HG02610 (cell line): ENCODE data around the gene OR7C1.
"Not testable (repeated sequence)": the region's sequence is repeated elsewhere in the genome, so short reads cannot be mapped to it uniquely, and the experiment has no call there.

Experiments used
- ATAC-seq: cut with Tn5 transposase; IDR thresholded peaks from one replicate; pipeline ENCODE4 v1.9.1; 2021; ENCODE audit warnings: mild to moderate bottlenecking, moderate library complexity; ENCODE audit not compliant: unreplicated experiment

OR7C1 gene

DNA sequence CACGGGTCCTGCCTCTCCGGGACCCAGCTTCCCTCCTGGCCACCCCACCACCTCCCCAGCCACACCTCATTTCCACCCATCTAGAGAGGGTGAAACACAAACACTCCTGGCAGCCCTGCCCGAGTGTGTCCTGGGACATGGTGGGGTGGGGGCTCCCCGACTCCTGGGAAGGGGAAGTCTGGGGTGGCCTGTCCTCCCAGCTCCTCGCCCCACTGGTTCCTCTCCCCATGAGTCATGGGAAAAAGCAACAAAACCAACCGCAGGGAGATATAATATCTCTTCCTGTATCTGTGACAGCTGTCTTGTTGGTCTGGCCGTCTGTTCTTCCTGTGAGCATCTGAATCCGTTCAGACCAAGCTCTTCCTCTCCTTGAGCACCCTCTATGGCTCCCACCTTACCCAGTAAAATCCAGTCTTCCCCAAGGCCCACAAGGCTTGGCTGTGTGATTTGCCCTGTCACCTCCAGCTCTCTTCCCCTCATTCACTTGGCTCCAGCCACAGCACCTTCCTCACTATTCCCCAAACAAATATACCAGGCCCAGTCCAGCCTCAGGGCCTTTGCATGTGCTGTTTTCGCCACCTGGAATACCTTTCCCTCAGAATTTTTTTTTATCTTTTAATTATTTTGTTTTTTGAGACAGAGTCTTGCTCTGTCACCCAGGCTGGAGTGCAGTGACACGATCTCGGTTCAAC is 49.7 kb downstream of the OR7C1 start:
- peak; percentile 42 for ATAC-seq

DNA sequence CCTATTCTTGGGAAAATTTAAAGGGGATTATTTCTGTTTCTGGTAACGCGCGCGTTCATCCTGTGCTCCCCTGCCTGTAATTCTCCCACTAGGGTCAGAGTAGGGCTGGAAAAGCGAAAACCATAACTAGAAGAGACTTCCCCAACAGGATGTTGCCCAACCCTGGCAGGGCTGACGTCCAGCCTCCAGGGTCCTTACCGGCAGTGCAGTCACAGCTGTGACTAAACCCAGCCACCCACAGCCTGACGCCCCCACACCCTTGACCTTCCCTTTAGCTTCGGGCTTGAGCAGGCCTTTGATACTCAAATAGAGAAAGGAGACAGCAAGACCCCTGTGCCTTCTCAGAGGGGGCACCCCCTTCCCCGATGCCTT is 50.3 kb downstream of the OR7C1 start:
- ATAC-seq, result peak; percentile 76

DNA sequence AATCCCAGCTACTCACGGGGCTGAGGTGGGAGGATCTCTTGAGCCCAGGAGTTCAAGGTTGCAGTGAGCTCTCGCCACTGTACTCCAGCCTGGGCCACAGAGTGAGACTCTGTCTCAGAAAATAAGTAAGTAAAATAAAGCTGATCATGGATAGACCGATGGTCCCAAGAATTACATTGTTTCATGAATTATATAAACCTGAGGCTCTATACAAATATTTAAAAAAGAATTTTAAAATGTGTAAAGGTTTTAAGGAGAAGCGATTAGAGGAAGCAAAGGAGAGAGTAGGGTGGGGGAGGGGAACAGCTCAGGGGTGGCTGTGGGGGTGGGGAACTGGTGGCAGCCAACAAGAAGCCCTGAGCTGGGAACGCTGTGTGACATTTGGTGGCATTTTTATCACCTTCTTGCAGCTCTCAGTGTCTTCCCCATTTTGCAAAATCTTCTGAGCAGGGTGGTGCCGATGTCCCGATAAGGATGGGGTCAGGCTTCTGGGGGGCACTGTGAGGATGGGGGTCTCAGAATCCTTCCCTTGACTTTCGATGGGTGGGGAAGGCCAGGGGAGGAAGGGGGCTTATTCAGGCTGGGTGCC is 51.5 kb downstream of the OR7C1 start:
- ATAC-seq, result not testable (repeated sequence)

DNA sequence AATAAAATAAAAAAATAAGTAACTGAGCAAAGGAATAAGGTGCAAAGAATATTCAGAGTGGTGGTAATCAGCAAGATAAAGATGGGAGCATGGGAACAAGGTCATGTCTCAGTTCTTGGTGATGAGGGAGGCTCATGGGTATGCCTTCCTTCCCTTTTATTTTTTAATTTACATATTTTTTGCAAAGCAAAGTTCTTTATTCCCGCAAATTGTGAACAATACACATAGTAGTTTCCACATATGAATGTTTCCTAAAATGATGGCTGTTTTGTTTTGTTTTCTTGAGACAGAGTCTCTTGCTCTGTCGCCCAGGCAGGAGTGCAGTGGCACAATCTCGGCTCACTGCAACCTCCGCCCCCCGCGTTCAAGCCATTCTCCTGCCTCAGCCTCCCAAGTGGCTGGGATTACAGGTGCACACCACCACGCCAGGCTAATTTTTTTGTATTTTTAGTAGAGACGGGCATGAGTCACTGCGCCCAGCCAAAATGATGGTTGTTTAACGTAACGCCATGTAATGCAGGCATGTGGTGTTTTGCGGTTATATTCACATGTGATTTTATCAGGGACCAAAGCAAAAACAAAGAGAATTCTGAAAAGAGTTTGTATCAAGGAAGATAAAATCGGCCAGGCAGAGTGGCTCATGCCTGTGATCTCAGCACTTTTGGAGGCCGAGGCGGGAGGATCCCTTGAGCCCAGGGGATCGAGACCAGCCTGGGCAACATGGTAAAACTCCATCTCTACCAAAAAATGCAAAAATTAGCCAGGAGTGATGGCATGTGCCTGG is 52.2 kb downstream of the OR7C1 start:
- no peak for ATAC-seq

DNA sequence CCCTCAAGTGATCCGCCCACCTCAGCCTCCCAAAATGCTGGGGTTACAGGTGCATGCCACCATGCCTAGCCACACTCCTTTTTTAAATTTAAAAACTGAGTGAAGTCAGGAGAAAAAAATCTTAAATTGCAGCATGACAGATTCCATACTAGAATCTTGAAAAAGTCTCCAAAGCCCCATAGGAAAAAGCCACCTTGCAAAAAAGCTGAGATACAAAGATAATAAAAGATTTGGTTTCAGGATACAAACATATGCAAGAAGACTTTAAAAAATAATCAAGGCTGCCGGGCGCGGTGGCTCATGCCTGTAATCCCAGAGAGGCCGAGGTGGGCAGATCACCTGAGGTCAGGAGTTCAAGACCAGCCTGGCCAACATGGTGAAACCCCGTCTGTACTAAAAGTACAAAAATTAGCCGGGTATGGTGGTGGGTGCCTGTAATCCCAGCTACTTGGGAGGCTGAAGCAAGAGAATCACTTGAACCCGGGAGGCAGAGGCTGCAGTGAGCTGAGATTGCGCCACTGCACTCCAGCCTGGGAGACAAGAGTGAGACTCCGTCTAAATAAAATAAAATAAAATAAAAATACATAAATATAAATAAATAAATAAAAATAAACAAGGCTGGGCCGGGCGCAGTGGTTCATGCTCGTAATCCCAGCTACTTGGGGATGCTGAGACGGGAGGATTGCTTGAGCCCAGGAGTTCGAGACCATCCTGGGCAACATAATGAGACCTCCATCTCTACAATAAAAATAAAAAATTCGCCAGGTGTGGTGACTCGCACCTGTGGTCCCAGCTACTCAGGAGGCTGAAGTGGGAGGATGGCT is 53.1 kb downstream of the OR7C1 start:
- ATAC-seq, result not testable (repeated sequence)

DNA sequence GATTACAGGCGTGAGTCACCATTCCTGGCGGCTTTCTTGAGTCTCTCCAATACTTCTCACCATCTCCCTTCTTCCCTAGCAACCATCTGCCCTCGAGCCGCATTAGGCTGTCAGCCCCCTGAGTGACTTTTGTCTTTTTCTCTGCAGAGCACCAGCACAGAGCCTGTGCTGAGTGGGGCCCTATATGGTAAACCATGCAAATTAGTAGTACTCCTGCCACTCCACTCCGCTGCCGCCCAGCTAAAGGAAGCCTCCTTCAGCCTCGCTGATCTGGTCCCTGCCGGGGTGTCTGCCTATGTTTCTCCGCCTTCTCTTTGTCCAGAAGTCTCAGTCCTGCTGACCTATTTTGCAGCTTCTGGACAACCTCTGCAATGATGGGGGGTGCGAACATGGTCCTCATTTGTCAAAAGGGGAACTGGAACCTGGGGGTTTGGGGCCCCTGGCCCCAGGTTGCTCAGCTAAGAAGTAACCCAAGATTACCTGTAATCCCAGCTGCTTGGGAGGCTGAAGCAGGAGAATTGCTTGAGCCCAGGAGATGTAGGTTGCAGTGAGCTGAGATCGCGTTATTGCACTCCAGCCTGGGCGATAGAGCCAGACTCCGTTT is 54.3 kb downstream of the OR7C1 start:
- not testable (repeated sequence) for ATAC-seq

DNA sequence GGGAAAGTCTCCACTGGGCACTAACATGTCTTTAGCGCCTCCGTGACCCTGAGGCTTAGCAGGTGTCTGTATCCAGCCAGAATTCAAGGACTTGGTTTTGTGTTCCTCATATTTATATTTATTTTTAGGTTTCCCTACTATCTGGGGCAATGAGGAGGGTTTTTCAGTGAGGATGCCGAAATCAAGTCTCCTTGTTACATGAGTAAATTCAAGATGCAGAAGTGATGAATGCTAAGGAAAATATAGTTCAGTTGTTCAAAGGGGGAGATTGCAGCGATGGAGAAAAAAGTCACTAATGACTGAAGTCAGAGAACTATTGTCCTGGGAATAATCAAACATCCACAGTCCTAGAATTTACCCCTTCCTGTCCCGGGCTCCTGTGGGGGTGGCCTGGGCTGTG is 55.8 kb downstream of the OR7C1 start:
- ATAC-seq, result no peak

DNA sequence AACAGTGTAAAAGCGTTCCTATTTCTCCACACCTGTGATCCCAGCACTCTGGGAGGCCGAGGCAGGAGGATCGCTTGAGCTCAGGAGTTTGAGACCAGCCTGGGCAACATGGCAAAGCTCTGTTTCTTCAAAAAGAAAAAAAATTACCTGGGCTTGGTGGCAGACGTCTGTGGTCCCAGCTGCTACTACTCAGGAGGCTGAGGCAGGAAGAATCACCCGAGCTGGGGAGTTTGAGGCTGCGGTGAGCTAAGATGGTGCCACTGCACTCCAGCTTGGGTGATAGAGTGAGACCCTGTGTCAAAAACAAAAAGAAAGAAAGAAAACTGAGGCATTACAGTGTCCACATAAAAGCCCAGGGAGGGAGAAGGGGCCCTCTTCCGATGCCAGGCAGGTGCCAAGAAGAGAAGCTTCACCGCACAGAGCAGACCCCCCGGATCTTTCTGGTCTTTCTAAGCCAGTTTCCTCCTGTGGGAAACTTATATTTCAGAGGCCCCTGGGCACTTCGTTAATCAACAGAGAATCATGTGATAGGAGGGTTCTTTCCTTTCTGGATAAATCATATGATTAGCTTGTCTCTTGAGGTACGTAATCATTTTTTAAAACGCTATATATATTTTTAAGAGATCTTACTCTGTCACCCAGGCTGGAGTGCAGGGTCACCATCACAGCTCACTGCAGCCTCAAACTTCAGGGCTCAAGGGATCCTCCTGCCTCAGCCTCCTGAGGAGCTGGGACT is 56.7 kb downstream of the OR7C1 start, which contains the start of gene ADGRE2:
ADGRE2 (minus strand) TSS at position 451 of the 736 bp plus-strand sequence. CDS start 1,804 bp downstream, outside the sequence.
- ATAC-seq, result not testable (repeated sequence)

DNA sequence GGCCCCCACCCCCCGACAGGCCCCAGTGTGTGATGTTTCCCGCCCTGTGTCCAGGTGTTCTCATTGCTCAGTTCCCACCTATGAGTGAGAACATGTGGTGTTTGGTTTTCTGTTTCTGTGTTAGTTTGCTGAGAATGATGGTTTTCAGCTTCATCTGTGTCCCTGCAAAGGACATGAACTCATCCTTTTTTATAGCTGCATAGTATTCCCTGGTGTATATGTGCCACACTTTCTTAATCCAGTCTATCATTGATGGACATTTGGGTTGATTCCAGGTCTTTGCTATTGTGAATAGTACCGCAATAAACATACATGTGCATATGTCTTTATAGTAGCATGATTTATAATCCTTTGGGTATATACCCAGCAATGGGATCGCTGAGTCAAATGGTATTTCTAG is 57.3 kb downstream of the OR7C1 start:
- not testable (repeated sequence) for ATAC-seq

DNA sequence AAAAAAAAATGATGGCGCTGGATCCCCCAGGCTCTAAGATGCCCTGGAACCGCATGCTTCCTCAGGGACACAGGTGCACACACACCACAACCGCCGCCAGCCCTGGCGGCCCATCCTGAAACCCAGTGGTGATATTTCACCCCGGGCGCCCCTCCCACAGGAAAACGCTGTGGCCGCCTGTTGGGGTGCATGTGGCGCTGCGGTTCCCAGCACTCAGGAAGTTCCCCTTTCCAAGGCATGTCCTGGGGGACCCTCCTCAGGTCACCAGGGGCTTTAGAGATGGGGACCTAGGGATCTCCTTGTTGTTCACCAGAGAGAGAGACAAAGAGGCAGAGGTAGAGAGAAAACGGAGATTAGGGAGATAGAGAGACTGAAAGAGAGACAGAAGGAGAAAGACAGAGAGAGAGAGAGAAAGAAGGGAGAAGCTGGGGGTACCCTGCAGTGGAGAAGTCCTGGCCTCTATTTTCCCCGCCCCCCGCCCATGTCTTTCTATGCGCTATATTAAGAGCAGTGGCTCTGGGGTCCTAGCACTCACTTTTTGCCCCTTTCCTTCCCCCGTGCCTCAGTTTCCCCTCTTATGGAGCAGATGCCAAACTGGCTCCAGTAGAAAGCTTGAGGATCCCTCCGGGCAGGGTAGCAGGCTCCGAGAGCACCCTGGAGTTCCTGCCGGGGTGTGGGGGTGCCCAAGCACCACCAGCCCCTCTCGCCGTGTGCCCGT is 59.0 kb downstream of the OR7C1 start:
- no peak for ATAC-seq

DNA sequence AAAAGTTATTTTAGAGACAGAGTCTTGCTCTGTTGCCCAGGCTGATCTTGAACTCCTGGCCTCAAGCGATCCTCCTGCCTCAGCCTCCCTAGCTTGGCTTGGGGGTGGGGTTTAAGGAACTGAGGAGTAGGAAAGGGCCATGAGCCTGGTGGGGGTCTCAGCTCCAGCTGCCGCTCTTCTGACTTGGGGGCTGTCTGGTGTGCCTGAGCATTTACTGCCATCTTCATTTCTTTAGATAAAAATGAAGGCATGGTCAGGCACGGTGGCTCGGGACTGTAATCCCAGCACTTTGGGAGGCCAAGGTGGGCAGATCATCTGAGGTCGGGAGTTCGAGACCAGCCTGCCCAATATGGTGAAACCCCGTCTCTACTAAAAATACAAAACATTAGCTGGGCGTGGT is 59.7 kb downstream of the OR7C1 start:
- not testable (repeated sequence) for ATAC-seq

DNA sequence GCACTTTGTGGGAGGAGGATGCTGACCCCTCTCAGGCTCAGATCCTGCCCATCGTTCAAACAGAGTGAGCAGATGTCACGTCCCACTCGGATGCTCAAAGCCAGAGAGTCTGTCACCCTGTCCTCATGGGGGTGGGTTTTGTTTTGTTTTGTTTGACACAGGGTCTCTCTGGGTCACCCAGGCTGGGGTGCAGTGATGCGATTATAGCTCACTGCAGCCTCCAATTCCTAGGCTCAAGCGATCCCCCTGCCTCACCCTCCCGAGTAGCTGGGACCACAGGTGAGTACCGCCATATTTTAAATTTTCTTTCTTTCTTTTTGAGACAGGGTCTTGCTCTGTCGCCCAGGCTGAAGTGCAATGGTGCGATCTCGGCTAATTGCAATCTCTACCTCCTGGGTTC is 60.6 kb downstream of the OR7C1 start:
- no peak for ATAC-seq

DNA sequence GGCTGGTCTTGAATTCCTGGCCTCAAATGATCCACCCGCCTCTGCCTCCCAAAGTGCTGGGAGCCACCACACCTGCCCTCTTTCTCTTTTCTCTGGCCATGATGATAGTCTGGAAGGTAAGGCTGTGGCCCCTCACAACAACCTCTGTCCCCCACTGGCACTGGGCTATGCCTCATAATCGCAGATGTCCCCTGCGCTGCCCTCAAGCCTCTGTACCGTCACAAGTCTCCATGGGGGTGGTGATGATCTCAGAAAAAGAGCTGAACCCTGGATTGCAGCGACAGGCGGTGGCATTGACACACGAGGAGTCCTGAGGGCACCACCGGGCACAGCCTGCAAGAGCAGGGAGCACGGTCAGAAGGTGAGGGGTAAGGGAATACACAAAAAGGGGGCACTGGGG is 61.3 kb downstream of the OR7C1 start:
- ATAC-seq, result not testable (repeated sequence)

DNA sequence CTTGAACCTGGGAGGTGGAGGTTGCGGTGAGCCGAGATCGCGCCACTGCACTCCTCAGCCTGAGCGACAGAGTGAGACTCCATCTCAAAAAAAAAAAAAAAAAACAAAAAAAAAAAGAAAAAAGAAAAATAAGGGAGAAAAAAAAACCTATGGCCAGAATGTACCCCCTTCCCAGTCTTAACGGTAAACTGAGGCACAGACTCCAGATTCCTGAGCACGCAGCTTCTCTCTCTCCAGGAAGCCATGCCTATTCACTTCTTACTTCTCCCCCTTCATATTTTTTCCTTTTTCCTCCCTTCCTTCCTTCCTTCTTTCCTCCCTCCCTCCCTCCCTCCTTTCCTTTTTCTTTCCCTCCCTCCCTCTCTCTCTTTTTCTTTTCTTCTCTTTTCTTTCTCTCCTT is 62.0 kb downstream of the OR7C1 start:
- no peak for ATAC-seq

DNA sequence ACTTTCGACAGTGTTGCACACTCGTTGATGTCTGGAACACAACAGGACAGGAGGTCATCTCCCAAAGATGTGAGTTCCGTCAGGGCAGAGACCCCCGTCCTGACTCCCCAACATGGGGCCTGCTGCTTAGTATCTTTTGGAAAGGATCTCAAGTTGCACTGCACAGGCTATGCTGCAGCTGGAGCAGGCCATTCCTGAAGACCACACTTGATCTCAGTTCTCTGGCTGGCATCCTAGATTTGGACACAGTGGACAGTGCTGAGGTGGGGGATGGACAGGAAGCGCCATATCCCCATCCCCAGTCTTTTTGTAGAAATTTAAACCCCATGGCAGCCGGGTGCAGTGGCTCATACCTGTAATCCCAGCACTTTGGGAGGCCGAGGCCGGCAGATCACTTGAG is 62.5 kb downstream of the OR7C1 start:
- no peak for ATAC-seq

DNA sequence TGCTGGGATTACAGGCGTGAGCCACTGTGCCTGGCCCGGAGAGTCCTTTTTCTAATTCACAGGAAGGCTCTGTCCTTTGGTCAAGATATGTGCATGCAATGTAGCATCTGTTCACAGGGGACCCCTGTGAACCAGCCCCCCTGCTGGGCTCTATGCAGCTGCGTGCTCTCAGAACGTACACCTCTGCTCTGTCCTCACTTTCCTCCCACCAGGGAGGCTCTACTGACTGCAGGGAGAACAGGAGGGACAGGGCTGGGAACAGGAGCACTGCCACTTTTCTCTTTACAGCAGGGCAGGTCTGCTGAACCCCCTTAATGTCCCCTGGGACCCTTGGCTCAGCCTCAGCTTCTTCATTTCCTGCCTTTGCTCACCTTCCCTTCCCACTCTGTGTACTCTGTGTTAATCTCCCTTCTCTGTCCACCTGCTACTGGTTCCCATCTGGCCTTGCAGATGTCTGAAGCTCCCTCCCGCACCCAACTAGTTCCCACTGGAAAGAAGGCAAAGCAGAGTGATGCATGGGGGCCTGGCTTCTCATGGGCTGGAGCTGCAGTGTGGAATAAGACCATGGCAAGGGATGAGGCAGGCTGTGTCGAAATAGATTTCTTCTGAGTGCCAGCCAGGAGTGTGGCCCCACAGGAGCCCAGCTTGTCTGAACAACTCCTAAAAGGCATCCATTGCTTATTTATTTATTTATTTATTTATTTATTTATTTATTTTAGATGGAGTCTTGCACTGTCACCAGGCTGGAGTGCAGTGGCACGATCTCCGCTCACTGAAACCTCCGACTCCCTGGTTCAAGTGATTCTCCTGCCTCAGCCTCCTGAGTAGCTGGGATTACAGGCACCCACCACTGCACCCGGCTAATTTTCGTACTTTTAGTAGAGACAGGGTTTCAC is 63.8 kb downstream of the OR7C1 start:
- ATAC-seq, result no peak

DNA sequence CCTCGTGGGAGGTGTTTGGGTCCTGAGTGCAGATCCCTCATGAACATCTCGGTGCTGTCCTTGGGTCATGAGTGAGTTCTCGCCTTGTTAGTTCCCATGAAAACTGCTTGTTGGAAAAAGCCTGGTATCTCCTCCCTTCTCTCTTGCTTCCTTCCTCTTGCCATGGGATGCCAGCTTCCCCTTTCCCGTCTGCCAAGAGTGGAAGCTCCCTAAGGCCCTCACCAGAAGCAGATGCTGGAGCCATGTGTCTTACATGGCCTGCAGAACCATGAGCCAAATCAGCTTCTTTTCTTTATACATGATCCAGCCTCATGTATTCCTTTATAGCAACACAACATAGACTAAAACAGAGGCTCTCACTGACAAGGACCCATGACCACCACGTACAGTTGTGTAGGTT is 64.8 kb downstream of the OR7C1 start:
- ATAC-seq, result no peak

DNA sequence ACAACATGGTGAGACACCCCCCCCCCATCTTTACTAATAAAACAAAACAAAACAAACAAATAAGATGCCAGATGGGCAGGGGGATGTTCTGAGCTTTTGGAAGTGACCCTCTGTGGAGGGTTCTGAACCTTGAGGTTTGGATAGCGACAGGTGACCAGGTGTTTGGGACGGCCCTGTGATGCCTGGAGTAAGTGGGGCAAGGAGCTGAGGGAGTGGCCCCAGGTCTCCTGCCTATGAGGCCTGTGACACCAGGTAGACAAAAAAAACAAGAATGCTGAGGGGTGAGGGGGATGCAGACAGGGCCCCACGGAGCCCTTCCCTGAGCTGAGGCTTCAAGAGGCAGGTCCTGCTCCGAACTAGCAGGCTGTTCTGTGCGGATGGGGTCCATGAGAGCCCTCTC is 65.8 kb downstream of the OR7C1 start:
- no peak for ATAC-seq
